Suprapubic skin (tissue), 4 donors: ENCODE data around the gene TRAPPC1. TPM values are rescaled to one million over a fixed set of nuclear protein-coding genes. Genes with fewer than 3 reads are reported as not detected.

Experiments used
- DNase-seq, 2 donors: peaks; one replicate each; pipeline ENCODE4 v3.0.0-alpha.2; 2019; ENCODE audit warnings: low spot score in 2 of 2
- H3K27ac ChIP-seq: fragments of 200-600 bp; sonication (generic); one replicate; pipeline ENCODE4 v1.5.1; 2019
- H3K27me3 ChIP-seq: fragments of 200-600 bp; sonication (generic); one replicate; pipeline ENCODE4 v1.5.1; 2019
- H3K36me3 ChIP-seq: fragments of 200-600 bp; sonication (generic); one replicate; pipeline ENCODE4 v1.5.1; 2019
- H3K4me1 ChIP-seq: fragments of 200-600 bp; sonication (generic); one replicate; pipeline ENCODE4 v1.5.1; 2019
- H3K4me3 ChIP-seq: fragments of 200-600 bp; sonication (generic); one replicate; pipeline ENCODE4 v1.5.1; 2019; ENCODE audit warnings: mild to moderate bottlenecking
- H3K9me3 ChIP-seq: fragments of 200-600 bp; sonication (generic); one replicate; pipeline ENCODE4 v1.5.1; 2019
- CTCF ChIP-seq, 2 donors: fragments of 200-600 bp in 1 of 2; fragments of 450-650 bp in 1 of 2; sonication (generic) in 1 of 2; IDR thresholded peaks; one replicate each; pipeline ENCODE4 v1.5.1; 2016 to 2019; ENCODE audit warnings: antibody characterized with exemption in 2 of 2, mild to moderate bottlenecking in 1 of 2, moderate library complexity in 1 of 2
- EP300 ChIP-seq: sonication (generic); formaldehyde crosslinking; IDR thresholded peaks from one replicate; pipeline ENCODE4 v1.6.1; 2017; ENCODE audit warnings: antibody characterized with exemption
- POLR2A ChIP-seq, 2 donors: fragments of 450-650 bp; IDR thresholded peaks; one replicate each; pipeline ENCODE4 v1.6.1; 2017; ENCODE audit warnings: antibody characterized with exemption in 2 of 2, mild to moderate bottlenecking in 2 of 2, moderate library complexity in 2 of 2
- POLR2AphosphoS5 ChIP-seq, 3 donors: sonication (generic); formaldehyde crosslinking; IDR thresholded peaks; one replicate each; pipeline ENCODE4 v1.6.1; 2017; ENCODE audit warnings: antibody characterized with exemption in 3 of 3
- WGBS: methylation state at CpG from one replicate; pipeline ENCODE4 v1.1.5; 2018; 5-methylcytosine and 5-hydroxymethylcytosine counted together
- total RNA-seq, 4 donors: library from RNA; depleted of rRNA; stranded (reverse); fragments of >200 nt; gene quantifications; one replicate each; pipeline ENCODE4 v1.1.0, GENCODE V29; 2016

The TRAPPC1 gene
- total RNA-seq, result 10 to 100 TPM; 39.4 to 64.1 (median 46.2) TPM

- Histone ChIP-seq H3K4me1 (peaks cover 44% of the 10 kb centered on the region), H3K36me3 (peaks cover 19% of the 10 kb centered on the region), H3K27me3 (no peaks in the 10 kb centered on the region), H3K9me3 (no peaks in the 10 kb centered on the region), H3K27ac (peak within 1 kb of the TSS; percentile 76), H3K4me3 (peak within 1 kb of the TSS; percentile 65)
- TF ChIP-seq POLR2AphosphoS5 (IDR thresholded peaks at IDR 0.05), result peak in 2 of 3 donors; percentile 26 to 32
- TF ChIP-seq EP300, result peak; percentile 16
- no peak for TF ChIP-seq CTCF (IDR thresholded peaks at IDR 0.05)
- peak in 1 of 2 donors; percentile 32 for TF ChIP-seq POLR2A (IDR thresholded peaks at IDR 0.05)
- WGBS, result 0% methylated on average over 31 of the region's 55 CpGs
- DNase-seq, result peak; percentile 100
These were observed at the start of gene TRAPPC1, which contains the start of gene CNTROB for GRCh38 chr17:7931709-7932482. TRAPPC1 (minus strand) TSS chr17:7931946; CDS start chr17:7931829, 117 bp downstream. CNTROB (plus strand) TSS chr17:7932206; CDS start chr17:7933080, 874 bp downstream.

- no peak overlapping the region for H3K4me3 ChIP-seq
- TF ChIP-seq EP300 (no peak), CTCF (IDR thresholded peaks at IDR 0.05) (no peak), POLR2AphosphoS5 (IDR thresholded peaks at IDR 0.05) (no peak), POLR2A (IDR thresholded peaks at IDR 0.05) (no peak)
- WGBS, result 80% methylated on average over 5 of the region's 5 CpGs
- no peaks in the 10 kb centered on the region for H3K27me3 ChIP-seq
- no peaks in the 10 kb centered on the region for H3K36me3 ChIP-seq
- H3K4me1 ChIP-seq, result no peaks in the 10 kb centered on the region
- H3K9me3 ChIP-seq, result peaks cover 5% of the 10 kb centered on the region
- DNase-seq, result no peak
- H3K27ac ChIP-seq, result no peak overlapping the region
These were observed 46.1 kb upstream of the TRAPPC1 start for GRCh38 chr17:7977805-7978204.

GRCh38 chr17:7977039-7977438 lies 45.3 kb upstream of the TRAPPC1 start:
- Histone ChIP-seq H3K9me3 (peaks cover 5% of the 10 kb centered on the region), H3K4me1 (peaks cover 2% of the 10 kb centered on the region), H3K27ac (no peak overlapping the region), H3K27me3 (no peaks in the 10 kb centered on the region), H3K36me3 (no peaks in the 10 kb centered on the region), H3K4me3 (no peak overlapping the region)
- no peak for TF ChIP-seq POLR2A (IDR thresholded peaks at IDR 0.05)
- TF ChIP-seq POLR2AphosphoS5 (IDR thresholded peaks at IDR 0.05), result no peak
- TF ChIP-seq EP300, result no peak
- TF ChIP-seq CTCF (IDR thresholded peaks at IDR 0.05), result no peak
- WGBS, result 87% methylated on average over 4 of the region's 4 CpGs
- no peak for DNase-seq

- no peak for TF ChIP-seq EP300
- TF ChIP-seq POLR2A (IDR thresholded peaks at IDR 0.05), result no peak
- no peak for TF ChIP-seq POLR2AphosphoS5 (IDR thresholded peaks at IDR 0.05)
- no peak for TF ChIP-seq CTCF (IDR thresholded peaks at IDR 0.05)
These were observed 42.9 kb upstream of the TRAPPC1 start for GRCh38 chr17:7974638-7975131.

GRCh38 chr17:7972131-7972785 lies 40.5 kb upstream of the TRAPPC1 start:
- no peak overlapping the region for H3K4me3 ChIP-seq
- no peaks in the 10 kb centered on the region for H3K36me3 ChIP-seq
- no peak overlapping the region for H3K27ac ChIP-seq
- H3K27me3 ChIP-seq, result no peaks in the 10 kb centered on the region
- H3K4me1 ChIP-seq, result peaks cover 4% of the 10 kb centered on the region
- peaks cover 5% of the 10 kb centered on the region for H3K9me3 ChIP-seq
- no peak for TF ChIP-seq EP300
- TF ChIP-seq POLR2A (IDR thresholded peaks at IDR 0.05), result no peak
- TF ChIP-seq POLR2AphosphoS5 (IDR thresholded peaks at IDR 0.05), result no peak
- no peak for TF ChIP-seq CTCF (IDR thresholded peaks at IDR 0.05)
- no peak for DNase-seq
- WGBS, result 92% methylated on average over 8 of the region's 8 CpGs

More at GRCh38 chr17:7974638-7975131, 42.9 kb upstream of the TRAPPC1 start:
- H3K36me3 ChIP-seq, result no peaks in the 10 kb centered on the region
- peaks cover 5% of the 10 kb centered on the region for H3K9me3 ChIP-seq
- H3K4me1 ChIP-seq, result peaks cover 4% of the 10 kb centered on the region
- no peaks in the 10 kb centered on the region for H3K27me3 ChIP-seq
- H3K4me3 ChIP-seq, result no peak overlapping the region
- no peak overlapping the region for H3K27ac ChIP-seq
- no peak for DNase-seq
